ENCODE results near the gene GGTLC2.
"Not testable (repeated sequence)": the region's sequence is repeated elsewhere in the genome, so short reads cannot be mapped to it uniquely, and the experiment has no call there.

Gene GGTLC2
- 0 to 0.04 (median 0) reads per million in 18 experiments for total RNA-seq

GRCh38 chr22:22644314-22644713 lies at the start of gene GGTLC2:
TSS of gene GGTLC2 (plus strand) at chr22:22644614. CDS start at chr22:22646346, 1,732 bp downstream.
- not testable (repeated sequence) for DNase-seq

DNA sequence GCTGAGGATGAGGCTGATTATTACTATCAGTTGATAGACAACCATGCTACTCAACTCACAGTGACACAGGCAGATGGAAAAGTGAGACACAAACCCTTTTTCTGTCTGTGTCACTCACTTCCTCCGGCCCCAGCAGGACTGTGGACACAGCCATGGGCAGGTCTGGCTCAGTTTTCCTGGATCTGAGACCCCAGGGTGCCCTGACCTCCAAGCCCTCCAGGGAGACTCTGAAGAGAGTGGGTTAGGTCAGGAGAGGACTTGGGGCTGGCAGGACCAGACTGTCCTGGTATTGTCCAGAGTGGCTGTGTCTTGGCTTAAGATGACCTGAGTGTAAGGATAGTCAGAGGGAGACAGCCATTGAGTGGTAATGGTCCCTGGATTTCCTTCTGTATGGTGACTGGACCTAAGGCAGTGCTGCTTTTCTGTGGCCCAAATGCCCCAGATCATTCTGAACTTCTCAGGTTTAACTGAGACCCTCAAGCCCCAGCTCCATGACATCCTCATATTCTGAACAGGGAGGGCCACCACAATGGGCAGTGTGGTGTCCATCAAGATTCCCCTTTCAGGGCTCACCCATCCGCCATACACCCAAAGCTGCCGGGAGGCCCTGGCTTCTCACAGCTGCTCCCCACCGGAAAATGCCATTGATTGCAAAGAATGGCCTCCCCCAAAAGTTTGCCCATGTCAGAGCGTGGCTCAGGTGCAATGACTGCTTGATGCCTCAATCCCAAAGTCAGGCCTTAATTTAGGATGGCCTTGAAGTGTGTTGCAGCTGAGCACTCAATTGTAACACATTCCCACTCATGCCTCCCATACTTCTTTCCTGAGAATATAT lies 49.2 kb upstream of the GGTLC2 start:
- DNase-seq, result no peak

GRCh38 chr22:22598144-22598543 lies 46.3 kb upstream of the GGTLC2 start:
- no peak for DNase-seq

- no peak for DNase-seq
Measured at GRCh38 chr22:22599248-22599647, 45.2 kb upstream of the GGTLC2 start.

GRCh38 chr22:22600531-22601261 lies 43.7 kb upstream of the GGTLC2 start:
- no peak for DNase-seq

- DNase-seq, result no peak
Measured at GRCh38 chr22:22603470-22603947, 40.9 kb upstream of the GGTLC2 start.

GRCh38 chr22:22604326-22605073 lies 39.9 kb upstream of the GGTLC2 start:
- DNase-seq, result no peak

GRCh38 chr22:22605074-22605404 lies 39.4 kb upstream of the GGTLC2 start:
- peak in 1 of 2 donors; percentile 5 for DNase-seq

DNA sequence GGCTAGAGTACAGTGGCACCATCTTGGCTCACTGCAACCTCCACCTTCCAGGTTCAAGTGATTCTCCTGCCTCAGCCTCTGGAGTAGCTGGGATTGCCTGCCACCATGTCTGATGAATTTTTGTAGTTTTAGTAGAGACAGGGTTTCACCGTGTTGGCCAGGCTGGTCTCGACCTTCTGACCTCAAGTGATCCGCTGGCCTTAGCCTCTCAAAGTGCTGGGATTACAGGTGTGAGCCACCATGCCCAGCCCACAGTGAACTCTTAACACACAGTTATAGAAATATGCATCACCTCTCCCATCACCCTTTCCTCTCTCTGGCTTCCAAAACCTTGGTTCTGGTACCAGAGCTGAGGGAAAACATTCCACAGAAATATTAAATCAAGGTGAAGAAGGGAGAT lies 36.4 kb upstream of the GGTLC2 start:
- DNase-seq, result not testable (repeated sequence)

DNA sequence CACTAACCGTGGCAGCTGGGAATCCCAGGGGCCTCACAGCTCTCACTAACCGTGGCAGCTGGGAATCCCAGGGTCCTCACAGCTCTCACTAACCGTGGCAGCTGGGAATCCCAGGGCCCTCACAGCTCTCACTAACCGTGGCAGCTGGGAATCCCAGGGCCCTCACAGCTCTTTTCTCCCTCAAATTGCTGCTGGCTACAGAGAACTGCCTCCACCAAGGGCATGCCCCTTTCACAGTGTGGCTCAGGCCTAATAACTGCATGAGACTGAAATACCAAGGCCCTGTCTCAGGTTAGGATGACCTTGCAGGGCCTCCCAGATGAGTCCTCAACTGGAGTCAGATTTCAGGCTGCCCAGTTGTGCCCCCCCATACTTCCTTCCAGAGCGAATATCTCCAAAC lies 35.1 kb upstream of the GGTLC2 start:
- DNase-seq, result no peak

GRCh38 chr22:22612516-22612915 lies 31.9 kb upstream of the GGTLC2 start:
- DNase-seq, result no peak

DNA sequence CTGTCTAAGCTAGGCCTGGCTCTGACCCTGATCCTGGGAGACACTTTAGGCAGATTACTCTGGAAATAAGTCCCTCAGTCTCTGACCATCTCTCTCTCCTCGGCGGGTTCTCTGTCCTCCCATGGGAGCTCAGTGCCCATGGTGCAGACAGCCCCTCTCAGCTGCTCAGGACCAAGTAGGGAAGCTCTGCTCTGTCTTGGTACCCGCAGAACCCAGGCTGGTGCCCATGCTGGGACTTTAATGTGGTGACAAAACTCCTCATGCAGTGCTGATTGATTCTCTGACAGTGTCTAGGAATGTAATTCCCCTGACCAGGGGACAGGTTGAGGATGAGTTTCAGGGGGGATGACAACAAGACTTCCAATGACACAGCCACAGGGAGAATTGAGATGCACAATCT lies 30.3 kb upstream of the GGTLC2 start:
- no peak for DNase-seq

DNA sequence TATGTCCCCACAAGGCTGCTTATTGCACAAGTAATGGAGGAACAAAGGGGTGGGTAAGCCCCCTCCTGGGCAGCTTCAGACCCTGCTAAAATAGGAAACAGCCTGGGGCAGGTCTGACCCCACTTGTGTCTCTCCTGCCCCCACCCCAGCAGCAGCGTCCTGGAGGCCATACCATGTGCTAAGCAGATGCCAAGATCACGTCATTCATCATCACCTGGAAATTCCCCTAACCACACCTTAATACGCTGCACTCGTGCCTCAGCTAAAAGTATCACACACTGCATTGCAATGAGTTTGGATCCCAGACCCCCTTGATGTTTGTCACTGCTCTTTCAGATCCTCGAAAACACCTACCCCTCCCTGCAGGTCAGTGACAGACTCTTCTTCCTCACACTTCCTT lies 27.8 kb upstream of the GGTLC2 start:
- DNase-seq, result no peak

DNA sequence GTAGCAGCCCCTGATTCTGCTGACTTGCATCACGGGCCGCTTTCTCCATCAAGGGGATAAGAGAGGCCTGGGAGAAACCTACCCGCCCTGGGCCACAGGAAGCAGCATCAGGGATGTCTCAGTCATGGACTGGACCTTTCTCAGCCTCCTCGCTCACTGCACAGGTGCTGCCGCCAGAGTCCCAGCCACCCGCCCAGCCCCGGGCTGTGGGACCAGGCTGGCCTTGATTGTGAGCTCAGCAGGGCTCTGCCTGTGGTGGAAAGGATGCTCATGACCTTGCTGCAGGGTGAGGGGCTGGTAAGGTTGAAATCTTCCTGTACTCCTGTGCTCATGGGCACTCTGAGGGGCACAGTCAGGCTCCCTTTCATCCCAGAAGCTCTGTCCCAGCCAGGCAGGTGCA lies 26.0 kb upstream of the GGTLC2 start:
- no peak for DNase-seq

GRCh38 chr22:22618923-22619322 lies 25.5 kb upstream of the GGTLC2 start:
- DNase-seq, result no peak

- no peak for DNase-seq
Measured at GRCh38 chr22:22619765-22620414, 24.5 kb upstream of the GGTLC2 start.

DNA sequence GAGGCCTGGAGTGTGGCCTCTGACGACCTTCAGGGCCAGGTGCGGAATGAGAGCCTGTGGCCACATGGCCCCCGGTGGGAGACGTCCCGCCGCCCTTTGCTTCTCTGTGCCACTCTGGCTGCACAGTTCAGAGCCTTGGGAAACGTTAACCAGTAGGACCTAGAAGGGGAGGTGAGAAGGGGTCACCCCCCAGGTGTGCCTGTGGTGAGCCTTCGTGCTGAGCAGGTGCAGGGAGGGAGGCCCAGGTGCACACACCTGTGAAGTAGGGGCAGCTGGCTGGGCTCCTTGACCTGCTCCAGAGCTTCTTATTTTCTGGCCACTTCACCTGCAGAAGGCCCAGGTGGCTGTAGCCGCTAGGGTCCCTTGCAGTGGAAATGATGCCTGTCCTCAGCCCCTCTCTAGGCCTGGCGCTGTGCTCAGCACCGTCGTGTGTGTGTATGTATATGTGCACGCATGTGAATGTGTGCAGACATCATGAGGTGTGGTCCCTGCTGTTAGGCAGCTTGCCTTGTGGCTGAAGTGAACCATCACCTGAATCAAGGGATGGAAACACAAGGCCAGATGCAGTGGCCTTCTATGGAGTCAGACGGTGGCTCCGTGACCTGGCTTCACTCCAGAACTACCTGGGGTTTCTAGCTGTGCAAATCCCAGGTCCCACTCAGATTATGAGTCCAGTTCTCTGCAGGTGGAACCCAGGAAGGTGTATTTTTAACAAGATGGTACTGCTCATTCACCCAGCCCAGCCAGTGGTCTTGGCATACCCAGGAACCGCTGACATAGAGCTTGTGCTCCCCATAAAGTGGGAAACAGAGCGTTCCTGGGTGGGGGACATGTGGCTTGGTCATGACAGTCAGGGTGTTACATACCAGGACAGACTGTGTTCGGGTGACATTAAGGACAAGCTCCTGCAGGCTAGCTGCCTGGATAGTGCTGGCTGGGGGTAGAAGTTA lies 15.6 kb upstream of the GGTLC2 start:
- DNase-seq, result not testable (repeated sequence)

DNA sequence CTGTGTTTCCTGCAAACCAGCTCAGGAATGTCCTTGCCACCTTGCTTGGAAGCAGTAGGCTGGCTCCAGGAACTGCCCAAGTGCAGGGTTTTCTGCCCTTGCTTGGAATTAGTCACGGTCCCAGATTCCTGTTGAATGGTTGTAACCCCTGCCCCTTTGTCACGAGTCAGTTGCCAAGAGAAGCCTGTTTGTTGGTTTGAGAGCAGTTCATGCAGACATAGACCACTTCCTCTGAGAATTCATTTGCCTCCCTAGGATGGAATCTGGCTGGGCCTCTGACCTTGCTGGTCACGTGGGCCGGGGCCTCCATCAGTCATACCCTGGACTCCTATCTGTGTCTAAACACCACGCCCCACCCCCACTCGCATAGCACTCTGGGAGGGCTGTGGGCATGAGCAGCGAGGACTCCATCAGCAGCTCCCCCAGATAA lies 13.2 kb upstream of the GGTLC2 start:
- not testable (repeated sequence) for DNase-seq

- not testable (repeated sequence) for DNase-seq
Measured at GRCh38 chr22:22632226-22632625, 12.2 kb upstream of the GGTLC2 start.

- DNase-seq, result not testable (repeated sequence)
Measured at GRCh38 chr22:22633533-22633932, 10.9 kb upstream of the GGTLC2 start.

- DNase-seq, result peak in 1 of 2 donors; percentile 39
Measured at GRCh38 chr22:22636260-22636659, 8.2 kb upstream of the GGTLC2 start.

Data from inflammatory macrophage (primary cell).